Stomach (tissue), 4 donors: Measurements from ENCODE around the gene DNAAF3.

Experiments used
- POLR2A ChIP-seq, 4 donors: fragments of 450-650 bp; IDR thresholded peaks; one replicate each; pipeline ENCODE4 v1.6.1; 2016; ENCODE audit warnings: antibody characterized with exemption in 4 of 4, control low read depth in 2 of 4, mild to moderate bottlenecking in 1 of 4, moderate library complexity in 1 of 4
- POLR2AphosphoS5 ChIP-seq, 3 donors: sonication (generic); formaldehyde crosslinking; IDR thresholded peaks; one replicate each; pipeline ENCODE4 v1.6.1; 2016; ENCODE audit warnings: antibody characterized with exemption in 3 of 3
- TF ChIP-seq, protein P1 (sequence below), 7 experiments: fragments of 450-650 bp in 4 of 7; fragments of 200-600 bp in 3 of 7; sonication (generic) in 3 of 7; IDR thresholded peaks; one replicate each; pipeline ENCODE4 v1.5.1; 2016 to 2019; ENCODE audit warnings: antibody characterized with exemption in 7 of 7, control low read depth in 2 of 7, mild to moderate bottlenecking in 1 of 7

DNA sequence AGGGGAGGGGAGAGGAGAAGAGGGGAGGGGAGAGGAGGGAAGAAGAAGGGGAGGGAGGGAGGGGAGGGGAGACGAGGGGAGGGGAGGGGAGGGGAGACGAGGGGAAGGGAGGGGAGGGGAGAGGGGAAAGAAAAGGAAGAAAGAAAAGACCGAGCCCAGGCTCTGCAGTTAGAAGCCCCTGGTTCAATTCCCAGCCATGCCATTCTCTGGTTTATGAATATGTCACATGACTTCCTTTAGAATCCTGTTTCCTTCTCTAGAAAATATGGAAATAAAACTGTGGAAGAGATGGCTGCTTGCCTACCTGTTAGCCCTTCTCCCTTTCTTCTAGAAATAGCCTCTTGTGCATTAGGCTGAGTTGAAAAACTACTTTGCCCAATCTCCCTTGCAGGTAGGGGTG, 31.7 kb downstream of the DNAAF3 start:
- TF ChIP-seq, protein P1, sequence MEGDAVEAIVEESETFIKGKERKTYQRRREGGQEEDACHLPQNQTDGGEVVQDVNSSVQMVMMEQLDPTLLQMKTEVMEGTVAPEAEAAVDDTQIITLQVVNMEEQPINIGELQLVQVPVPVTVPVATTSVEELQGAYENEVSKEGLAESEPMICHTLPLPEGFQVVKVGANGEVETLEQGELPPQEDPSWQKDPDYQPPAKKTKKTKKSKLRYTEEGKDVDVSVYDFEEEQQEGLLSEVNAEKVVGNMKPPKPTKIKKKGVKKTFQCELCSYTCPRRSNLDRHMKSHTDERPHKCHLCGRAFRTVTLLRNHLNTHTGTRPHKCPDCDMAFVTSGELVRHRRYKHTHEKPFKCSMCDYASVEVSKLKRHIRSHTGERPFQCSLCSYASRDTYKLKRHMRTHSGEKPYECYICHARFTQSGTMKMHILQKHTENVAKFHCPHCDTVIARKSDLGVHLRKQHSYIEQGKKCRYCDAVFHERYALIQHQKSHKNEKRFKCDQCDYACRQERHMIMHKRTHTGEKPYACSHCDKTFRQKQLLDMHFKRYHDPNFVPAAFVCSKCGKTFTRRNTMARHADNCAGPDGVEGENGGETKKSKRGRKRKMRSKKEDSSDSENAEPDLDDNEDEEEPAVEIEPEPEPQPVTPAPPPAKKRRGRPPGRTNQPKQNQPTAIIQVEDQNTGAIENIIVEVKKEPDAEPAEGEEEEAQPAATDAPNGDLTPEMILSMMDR (IDR thresholded peaks at IDR 0.05) = no peak
- no peak for TF ChIP-seq POLR2A (IDR thresholded peaks at IDR 0.05)
- TF ChIP-seq POLR2AphosphoS5 (IDR thresholded peaks at IDR 0.05) = no peak
